HG03175 (cell line): ENCODE data around the gene OR10X1.

Source experiments
- ATAC-seq: cut with Tn5 transposase; IDR thresholded peaks from one replicate; pipeline ENCODE4 v1.9.1; 2021; ENCODE audit warnings: mild to moderate bottlenecking, moderate library complexity; ENCODE audit not compliant: unreplicated experiment

Gene OR10X1, protein sequence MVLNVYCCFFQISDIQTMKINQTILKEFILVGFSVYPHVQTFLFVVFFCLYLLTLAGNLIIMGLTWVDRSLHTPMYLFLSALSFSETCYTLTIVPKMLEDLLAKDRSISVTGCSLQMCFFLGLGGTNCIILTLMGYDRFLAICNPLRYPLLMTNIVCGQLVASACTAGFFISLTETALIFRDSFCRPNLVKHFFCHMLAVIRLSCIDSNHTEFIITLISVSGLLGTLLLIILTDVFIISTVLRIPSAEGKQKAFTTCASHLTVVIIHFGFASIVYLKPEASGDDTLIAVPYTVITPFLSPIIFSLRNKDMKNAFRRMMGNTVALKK

DNA sequence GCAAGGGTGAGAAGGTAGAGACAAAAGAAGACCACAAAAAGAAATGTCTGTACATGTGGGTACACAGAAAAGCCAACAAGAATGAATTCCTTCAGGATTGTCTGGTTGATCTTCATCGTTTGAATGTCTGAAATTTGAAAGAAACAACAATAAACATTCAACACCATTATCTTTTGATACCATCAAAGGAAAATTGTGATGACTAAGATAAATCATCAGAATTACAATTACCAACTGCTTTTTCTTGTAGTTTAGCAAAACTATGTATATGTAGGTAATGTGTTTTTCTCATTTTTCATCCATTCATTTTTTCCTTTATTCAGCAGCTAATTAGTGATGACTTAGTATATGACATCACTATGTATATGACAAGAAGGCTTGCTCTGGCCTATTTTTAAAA lies at the start of gene OR10X1:
TSS of gene OR10X1 (minus strand) at position 167 of the 400 bp plus-strand sequence. CDS start at position 167, 0 bp downstream.
- ATAC-seq, result no peak

DNA sequence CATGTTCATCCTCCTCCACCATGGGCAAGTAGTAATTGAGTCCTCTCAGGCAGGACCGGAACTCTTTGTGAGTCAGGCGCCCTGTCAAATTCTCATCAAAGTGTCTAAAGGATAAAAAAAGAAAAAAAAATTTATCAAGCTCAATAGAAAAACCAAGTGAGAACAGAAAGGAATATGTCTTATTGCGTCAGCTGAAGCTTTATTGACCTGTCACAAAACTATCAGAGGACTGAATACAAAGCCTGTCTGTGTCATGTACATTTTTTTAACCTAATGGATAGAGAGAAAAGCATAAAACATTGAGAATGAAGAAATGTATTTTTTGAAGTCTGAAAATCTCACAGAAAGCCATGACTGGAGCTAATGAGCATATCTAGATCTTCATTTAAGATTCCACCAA lies 34.1 kb upstream of the OR10X1 start:
- no peak for ATAC-seq

DNA sequence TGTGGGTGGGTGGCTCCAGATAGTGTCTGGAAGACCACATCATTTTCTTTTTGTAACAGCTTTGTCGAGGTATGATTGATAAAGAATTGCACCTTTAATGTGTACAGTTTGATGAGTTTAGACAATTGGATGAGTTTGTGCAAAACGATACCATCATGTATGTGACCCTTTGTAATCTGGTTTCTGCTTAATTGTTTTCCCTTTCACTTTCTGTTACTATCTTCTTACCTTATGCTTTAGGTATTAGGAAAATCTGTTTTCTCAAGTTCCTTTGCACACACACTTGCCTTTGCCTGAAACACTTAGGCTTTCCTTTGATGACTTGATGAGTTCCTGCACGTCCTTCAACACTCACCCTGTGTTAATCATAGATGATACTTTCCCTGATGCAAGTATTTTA lies 32.2 kb upstream of the OR10X1 start:
- ATAC-seq, result no peak

DNA sequence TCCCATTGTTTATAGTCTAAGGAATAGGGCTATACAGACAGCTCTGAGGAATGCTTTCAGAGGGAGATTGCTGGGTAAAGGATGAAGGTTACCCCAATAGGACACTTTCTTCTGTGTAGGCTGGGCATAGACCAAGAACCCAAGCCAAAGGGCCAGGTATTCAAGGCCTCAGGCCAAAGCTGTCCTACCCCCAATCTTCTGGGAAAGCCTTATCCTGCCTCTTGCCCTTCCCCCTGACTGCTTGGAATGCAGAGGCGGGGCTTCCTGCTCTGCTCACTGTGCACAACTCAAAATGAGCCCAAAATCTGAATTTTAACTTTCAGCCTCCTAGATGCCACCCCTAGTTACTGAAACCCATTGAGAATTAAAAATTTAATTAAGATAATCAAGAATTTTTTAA lies 27.6 kb upstream of the OR10X1 start:
- no peak for ATAC-seq

DNA sequence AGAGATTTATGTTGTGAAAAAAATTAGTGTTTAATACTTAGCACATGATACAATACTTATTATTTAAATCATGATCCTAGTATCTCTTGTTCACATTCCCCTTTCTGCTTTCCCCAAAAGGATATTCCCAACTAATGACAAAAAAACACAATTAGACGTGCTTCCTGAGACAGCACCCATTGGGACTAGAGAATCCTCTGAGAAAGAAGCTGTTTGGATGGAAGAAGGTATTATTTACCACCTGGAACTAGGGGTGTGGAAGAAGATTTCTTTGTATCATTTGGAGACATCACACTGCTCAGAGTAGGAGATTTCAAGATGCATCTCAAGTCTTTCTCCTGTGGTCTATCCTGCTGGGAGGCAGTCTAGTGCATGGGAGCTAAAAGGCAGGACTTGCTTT lies 25.3 kb upstream of the OR10X1 start, which contains the start of gene OR10Z1:
TSS of gene OR10Z1 (plus strand) at position 301 of the 400 bp plus-strand sequence. CDS start 1,171 bp downstream, outside the sequence.
- no peak for ATAC-seq

DNA sequence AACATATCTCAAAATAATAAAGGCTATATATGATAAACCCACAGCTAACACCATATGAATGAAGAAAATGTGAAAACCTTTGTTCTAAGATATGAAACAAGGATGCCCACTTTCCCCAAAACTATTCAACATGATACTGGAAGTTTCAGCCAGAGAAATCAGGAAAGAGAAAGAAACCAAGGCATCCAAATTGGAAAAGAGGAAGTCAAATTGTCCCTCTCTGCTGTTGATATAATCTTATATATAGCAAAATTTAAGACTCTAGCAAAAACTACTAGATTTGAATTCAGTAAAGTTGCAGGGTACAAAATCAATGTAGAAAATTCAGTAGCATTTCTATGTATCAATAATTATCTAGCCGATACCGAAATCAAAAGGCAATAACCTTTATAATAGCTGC lies 21.0 kb upstream of the OR10X1 start:
- no peak for ATAC-seq

DNA sequence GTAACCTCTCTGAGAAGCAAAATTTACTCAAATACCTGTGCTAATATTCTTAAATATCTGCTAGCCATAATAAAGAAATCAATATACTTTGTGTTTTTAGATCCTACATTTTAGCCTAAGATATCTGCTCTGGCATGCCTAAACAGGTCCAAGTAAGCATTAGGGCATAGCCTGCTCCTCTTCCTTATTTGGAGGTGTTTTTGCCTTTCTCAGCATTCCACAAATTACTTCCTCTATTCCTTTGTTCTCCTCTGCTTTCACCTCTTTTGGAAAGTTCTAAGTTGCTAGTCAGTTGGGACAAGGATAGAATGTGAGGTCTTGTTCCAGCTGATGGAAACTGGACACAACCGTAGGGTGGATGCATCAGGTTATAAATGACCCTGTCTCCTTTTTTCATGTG lies 7.2 kb upstream of the OR10X1 start:
- no peak for ATAC-seq

DNA sequence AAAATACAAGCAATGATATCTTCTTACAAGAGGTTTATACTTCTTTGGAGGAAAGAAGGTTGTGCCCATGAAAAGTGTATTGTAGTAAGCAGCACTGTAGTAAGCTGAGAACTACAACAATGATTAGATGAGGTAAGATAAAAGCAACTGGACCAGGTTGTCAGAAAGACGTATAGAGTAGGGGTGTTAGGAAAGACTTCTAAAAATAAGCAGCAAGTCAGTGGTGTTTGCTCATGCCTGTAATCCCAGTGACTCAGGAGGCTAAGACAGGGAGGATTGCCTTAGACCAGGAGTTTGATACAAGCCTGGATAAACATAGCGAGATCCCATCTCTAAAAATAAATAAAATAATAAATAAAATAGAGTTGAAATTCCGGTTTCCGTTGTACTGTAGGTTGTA lies 4.3 kb upstream of the OR10X1 start:
- ATAC-seq, result no peak

DNA sequence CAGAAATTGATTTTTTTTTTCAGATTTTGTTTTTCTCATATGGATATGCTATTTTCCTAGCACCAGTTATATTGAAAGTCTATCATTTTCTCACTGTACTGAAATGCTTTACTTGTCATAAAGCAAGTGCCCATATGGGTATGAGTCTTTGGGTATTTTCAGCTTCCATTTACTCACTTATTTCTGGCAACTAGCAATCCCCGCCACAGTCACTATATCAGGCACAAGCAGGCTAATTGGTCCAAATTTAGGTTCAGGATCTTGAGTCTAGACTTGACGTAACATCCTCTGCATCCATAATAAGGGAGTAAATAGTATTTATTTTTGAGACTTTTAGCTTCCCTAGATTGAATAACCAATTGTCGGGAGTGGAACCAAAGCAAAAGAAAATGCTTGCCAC lies 2.1 kb downstream of the OR10X1 start:
- no peak for ATAC-seq

DNA sequence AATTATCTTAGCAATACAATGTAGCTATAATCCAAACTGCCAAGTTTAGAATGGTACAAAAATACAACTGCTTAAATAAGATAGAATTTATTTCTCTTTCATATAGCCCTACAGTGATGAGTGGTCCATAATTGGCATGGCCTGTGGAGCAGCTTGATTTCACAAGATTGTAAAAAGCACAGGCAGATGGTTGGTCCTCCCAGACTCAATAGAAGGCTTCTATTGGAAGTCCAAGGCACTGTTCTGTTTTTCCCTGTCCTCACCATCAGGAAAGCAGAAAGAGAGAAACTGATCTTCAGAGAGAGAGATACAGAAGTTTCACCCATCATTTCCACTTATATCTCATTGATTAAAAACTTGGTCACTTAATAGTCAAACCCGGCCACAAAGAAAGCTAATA lies 7.5 kb downstream of the OR10X1 start:
- ATAC-seq, result no peak

DNA sequence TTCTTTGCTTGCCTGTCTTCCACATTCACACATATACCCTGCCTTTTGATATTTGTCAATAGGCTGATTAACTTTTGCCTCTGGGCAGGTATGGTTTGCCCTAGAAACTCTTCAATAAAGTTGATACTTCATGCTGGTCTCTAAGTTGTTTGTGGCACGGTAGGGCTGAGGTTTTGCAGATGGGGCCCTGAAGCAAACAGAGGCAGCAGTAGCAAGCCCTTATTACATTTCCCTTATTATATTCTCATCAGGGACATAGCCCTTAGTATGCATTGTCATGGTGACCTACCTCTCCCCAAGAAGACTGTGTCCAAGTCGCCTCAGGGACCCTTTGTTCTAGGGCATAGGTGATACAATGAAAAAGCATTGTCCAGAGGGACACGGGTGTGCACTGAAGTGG lies 9.2 kb downstream of the OR10X1 start, which contains the start of gene OR6P1:
TSS of gene OR6P1 (minus strand) at position 101 of the 400 bp plus-strand sequence. CDS start 6,976 bp downstream, outside the sequence.
- ATAC-seq, result no peak

DNA sequence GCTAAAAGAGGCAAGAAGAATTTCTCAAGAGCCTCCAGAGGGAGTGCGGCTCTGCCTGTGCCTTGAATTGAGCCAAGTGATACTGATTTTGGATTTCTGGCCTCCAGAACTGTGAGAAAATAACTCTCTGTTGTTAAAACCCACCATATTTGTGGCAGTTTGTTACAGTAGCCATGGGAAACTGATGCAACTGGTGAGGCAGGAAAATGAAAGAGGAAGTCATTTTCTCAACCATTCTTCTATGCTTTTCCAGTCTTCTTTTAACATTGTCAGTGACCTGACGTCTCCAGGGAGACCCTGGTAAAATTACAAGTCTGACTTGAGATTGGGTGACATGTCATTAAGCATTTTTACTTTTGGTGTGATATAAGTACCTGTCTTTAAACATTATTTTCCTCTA lies 15.1 kb downstream of the OR10X1 start:
- no peak for ATAC-seq

DNA sequence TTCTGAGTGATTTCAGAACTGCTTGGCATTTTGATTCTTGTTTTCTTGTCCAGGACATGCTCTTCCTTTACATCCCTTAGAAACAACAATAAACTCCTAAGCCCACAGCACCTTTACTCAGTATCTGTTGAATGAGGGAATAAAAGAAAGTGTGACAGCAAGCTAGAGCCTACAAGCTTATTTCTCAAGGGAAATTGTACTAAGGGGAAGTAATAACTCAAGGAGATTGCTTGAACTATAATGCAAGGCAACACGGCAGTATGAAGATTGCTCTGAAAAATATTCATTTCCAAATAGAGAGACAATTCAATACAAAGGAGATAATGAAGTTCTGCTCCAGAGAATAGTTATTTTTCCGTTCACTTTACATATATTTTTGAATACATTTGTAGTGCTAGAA lies 15.8 kb downstream of the OR10X1 start:
- no peak for ATAC-seq

DNA sequence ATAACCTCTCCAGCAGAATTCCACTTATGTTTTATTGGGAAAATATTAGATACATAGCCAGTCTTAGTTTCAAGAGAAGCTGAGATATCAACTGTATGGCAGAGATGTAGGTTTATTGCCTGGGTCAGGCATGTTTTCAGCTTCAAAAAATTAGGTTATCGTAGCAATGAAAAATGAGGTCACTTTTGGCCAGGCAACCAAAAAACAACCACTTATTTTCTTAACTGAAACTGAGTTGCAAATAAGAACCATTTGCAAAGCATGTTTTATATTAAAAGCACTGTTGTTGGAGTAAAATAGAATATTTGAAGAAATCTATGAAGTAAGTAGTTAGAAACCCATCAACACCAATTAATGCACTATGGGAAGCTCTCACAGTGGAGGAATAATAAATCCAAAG lies 20.0 kb downstream of the OR10X1 start:
- no peak for ATAC-seq

DNA sequence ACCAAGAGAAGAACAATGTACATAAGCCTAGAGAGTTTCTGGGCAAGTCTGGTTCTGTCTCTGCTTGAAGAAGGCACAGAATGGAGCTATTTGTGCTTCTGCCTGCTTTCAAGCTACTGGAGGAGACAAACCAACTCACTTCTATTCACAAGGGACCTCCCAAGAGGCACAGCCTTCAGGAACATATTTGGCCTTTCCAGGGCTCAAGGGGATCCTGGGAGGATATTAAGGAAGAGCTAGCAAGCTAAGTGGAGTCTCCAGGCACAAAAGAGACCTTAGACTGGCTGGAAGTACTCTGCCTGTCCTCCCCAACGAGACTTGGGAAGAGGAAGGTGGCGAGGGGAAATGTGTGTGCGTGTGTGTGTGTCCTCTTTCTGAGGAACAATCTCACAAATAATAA lies 25.3 kb downstream of the OR10X1 start, which contains the start of gene OR6Y1:
TSS of gene OR6Y1 (minus strand) at position 54 of the 400 bp plus-strand sequence. CDS start 6,300 bp downstream, outside the sequence.
- no peak for ATAC-seq

DNA sequence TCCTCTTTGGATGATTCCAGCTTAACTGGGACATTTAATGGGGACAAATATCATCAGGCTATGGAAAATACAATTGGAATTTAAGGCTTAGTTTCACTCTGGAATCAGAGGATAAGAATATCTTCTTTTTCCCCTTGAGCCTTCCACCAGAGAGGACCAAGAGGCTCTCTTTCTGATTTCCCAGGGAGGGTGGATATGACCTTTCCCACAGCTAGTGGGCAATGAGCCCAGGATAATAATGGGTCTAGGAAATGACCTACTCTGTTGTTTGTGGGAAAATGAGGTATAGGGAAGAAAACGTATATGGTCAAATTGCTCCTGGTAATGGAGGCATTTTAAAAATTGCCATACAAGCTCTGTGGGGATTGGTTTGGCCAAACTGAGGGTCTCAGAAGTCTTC lies 27.4 kb downstream of the OR10X1 start:
- no peak for ATAC-seq

DNA sequence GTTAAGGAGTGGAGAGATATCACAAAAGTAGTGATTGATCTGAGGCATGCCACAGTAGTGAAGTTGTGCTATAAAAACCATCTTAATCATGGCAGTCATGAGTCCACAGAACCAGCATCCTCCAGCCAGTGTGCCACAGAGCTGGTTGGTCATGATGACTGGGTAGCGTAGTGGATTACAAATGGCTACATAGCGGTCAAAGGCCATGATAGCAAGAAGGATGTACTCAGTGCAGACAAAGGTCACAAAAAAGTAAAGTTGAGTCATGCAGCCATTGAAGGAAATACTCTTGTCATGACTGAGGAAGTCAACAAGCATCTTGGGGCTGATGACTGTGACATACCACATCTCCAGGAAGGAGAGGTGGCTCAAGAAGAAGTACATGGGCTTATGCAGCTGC lies 32.2 kb downstream of the OR10X1 start:
- no peak for ATAC-seq

DNA sequence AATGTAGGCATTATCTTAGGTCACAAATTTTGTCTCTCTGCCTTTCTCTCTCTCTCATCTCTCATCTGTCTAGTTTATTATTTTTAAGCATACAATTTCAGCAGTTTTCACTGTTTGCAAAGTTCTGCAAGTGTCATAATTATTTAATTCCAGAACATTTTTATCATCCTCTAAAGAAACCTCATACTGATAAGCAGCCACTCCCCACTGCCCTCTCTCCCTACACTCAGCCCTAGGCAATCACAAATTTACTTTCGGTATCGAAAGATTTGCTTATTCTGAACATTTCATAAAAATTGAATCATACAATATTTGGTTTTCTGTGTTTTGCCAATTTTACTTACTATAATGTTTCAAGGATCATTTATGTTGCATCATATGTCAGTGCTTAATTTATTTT lies 42.1 kb downstream of the OR10X1 start:
- ATAC-seq, result no peak

DNA sequence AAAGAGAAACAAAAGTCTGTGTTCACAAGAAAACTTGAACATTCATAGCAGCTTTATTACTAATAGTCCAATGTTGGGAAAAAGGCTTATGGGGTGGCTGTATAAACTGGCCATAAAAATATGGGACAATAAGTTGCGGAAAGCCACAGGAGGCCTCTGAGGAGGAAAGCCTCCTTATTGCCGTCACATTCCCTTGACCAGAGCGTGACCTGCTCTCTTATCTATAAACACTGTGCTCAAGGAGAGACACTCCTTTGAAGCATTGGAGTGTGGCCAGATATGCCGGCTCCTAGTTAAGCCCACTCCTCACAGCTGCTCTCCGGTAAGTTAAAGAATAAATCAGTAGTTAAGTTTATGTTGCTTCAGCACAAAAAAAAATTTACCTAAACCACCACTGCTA lies 45.2 kb downstream of the OR10X1 start:
- no peak for ATAC-seq
